ENCODE measurements around the gene C10orf67. TPM values are rescaled to one million over a fixed set of nuclear protein-coding genes. Genes with fewer than 3 reads are reported as not detected.

C10orf67 gene
- total and polyA plus RNA-seq, 2 donors (not counting 1 experiment from before 2014, with no cell fraction given), result not detected

GRCh38 chr10:23191764-23192711, 152.6 kb downstream of the C10orf67 start, which contains the start of gene PTF1A:
PTF1A (plus strand) TSS chr10:23192312; CDS start chr10:23192531, 219 bp downstream.
- Histone ChIP-seq H3K4me2 (replicated peaks; ENCODE audit: low read depth, low read length, poor library complexity, severe bottlenecking) (no peak within 1 kb of the TSS), H3K9me3 (ENCODE audit: control extremely low read depth in 1 of 3, control insufficient read depth in 2 of 3, insufficient read depth in 1 of 3, low read length in 2 of 3) (no peaks in the 10 kb centered on the region), H3K27me3 (replicated peaks in 1 of 4; ENCODE audit: control extremely low read depth in 1 of 4, control insufficient read depth in 3 of 4, insufficient read depth in 4 of 4, low read length in 3 of 4) (peaks cover 0 to 60% (median 28%) of the 10 kb centered on the region in 4 experiments), H3K9ac (ENCODE audit: low read length) (no peak within 1 kb of the TSS), H4K20me1 (ENCODE audit: control insufficient read depth, insufficient read depth, low read length, poor library complexity, severe bottlenecking) (no peaks in the 10 kb centered on the region), H3K4me3 (ENCODE audit: control extremely low read depth in 1 of 5, extremely low read depth in 1 of 5, insufficient read depth in 1 of 5, low read depth in 2 of 5, low read length in 4 of 5) (no peak within 1 kb of the TSS), H3K27ac (ENCODE audit: low read length in 2 of 2) (no peak within 1 kb of the TSS), H3K79me2 (ENCODE audit: control insufficient read depth, insufficient read depth, low read length) (no peaks in the 10 kb centered on the region), H3K4me1 (ENCODE audit: control insufficient read depth in 2 of 2, insufficient read depth in 2 of 2, low read length in 2 of 2) (no peaks in the 10 kb centered on the region), H2AFZ (ENCODE audit: insufficient read depth, low read depth, low read length, poor library complexity, severe bottlenecking) (no peak within 1 kb of the TSS), H3K36me3 (replicated peaks in 1 of 2; ENCODE audit: control extremely low read depth in 1 of 2, control insufficient read depth in 1 of 2, extremely low read depth in 1 of 2, insufficient read depth in 2 of 2, low read length in 1 of 2) (no peaks in the 10 kb centered on the region)
- 11% methylated on average over 103 of the region's 107 CpGs for WGBS (ENCODE audit: insufficient coverage)
- Mint-ChIP-seq H3K27me3 (peaks cover 65% of the 10 kb centered on the region), H3K4me1 (peaks cover 1% of the 10 kb centered on the region), H3K27ac (no peak within 1 kb of the TSS), H3K9me3 (ENCODE audit: insufficient read depth) (no peaks in the 10 kb centered on the region), H3K4me3 (no peak within 1 kb of the TSS)
- TF ChIP-seq EZH2 (IDR thresholded peaks at IDR 0.05; ENCODE audit: borderline replicate concordance, insufficient read depth, low read depth, low read length, poor library complexity, severe bottlenecking), result no peak
- no peak for TF ChIP-seq CTCF (IDR thresholded peaks at IDR 0.05)
- DNase-seq (no peak), ATAC-seq (ENCODE audit: low read depth) (no peak)
- ChIA-PET POLR2A (no interaction called here), CTCF (no interaction called here)
- intact Hi-C loops (cut with micrococcal nuclease), result no loop called here
